ENCODE results near the gene DPP6. TPM values are rescaled to one million over a fixed set of nuclear protein-coding genes. Genes with fewer than 3 reads are reported as not detected.
A peak's percentile ranks its signal among the peaks of the same experiment; 100 is the strongest.

Gene DPP6
- total and polyA plus RNA-seq, 2 experiments from 2014 or later: not detected

DNA sequence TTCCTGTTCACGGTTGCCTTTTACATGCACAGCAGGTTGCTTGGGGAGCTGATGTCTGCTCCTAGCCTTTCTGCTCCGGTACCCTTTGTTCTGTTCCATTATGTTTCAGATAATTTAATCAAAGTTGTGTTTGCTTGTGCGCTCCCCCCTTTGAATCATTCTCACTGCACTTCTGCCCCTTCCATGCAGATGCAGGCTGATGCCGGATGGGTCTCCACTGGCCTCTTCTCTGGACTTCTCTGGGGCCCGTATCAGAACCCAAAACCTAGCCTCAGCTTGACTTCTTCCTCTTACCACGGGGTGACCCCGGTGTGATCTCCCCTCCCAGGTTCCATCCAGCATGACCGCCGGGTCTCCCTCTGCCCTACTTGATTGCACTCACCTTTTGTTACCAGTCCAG is 272.0 kb downstream of the DPP6 start:
- Histone ChIP-seq H3K4me3 (no peak overlapping the region), H3F3A (replicated peaks; ENCODE audit: low read depth) (no peaks in the 10 kb centered on the region), H3K27me3 (ENCODE audit: insufficient read depth) (no peaks in the 10 kb centered on the region), H3K36me3 (ENCODE audit: insufficient read depth) (peaks cover 4% of the 10 kb centered on the region; the same call in 1 of the 2 replicates), H3K4me1 (ENCODE audit: insufficient read depth) (no peaks in the 10 kb centered on the region), H2AFZ (no peak overlapping the region), H3K4me2 (no peak overlapping the region), H3K27ac (ENCODE audit: low read depth) (no peak overlapping the region), H3K9me2 (ENCODE audit: insufficient read depth) (no peaks in the 10 kb centered on the region), H3K79me2 (replicated peaks; ENCODE audit: insufficient read depth) (no peaks in the 10 kb centered on the region), H4K20me1 (replicated peaks; ENCODE audit: insufficient read depth) (no peaks in the 10 kb centered on the region)
- TF ChIP-seq NANOG (IDR thresholded peaks at IDR 0.05; ENCODE audit: borderline replicate concordance) (no peak), EZH2phosphoT487 (IDR thresholded peaks at IDR 0.05; ENCODE audit: unreplicated experiment) (no peak), STAT1 (IDR thresholded peaks at IDR 0.05; ENCODE audit: unreplicated experiment) (no peak), ZNF114 (CRISPR knock-in tag; IDR thresholded peaks at IDR 0.05) (no peak)
- TF ChIP-seq, protein P1, sequence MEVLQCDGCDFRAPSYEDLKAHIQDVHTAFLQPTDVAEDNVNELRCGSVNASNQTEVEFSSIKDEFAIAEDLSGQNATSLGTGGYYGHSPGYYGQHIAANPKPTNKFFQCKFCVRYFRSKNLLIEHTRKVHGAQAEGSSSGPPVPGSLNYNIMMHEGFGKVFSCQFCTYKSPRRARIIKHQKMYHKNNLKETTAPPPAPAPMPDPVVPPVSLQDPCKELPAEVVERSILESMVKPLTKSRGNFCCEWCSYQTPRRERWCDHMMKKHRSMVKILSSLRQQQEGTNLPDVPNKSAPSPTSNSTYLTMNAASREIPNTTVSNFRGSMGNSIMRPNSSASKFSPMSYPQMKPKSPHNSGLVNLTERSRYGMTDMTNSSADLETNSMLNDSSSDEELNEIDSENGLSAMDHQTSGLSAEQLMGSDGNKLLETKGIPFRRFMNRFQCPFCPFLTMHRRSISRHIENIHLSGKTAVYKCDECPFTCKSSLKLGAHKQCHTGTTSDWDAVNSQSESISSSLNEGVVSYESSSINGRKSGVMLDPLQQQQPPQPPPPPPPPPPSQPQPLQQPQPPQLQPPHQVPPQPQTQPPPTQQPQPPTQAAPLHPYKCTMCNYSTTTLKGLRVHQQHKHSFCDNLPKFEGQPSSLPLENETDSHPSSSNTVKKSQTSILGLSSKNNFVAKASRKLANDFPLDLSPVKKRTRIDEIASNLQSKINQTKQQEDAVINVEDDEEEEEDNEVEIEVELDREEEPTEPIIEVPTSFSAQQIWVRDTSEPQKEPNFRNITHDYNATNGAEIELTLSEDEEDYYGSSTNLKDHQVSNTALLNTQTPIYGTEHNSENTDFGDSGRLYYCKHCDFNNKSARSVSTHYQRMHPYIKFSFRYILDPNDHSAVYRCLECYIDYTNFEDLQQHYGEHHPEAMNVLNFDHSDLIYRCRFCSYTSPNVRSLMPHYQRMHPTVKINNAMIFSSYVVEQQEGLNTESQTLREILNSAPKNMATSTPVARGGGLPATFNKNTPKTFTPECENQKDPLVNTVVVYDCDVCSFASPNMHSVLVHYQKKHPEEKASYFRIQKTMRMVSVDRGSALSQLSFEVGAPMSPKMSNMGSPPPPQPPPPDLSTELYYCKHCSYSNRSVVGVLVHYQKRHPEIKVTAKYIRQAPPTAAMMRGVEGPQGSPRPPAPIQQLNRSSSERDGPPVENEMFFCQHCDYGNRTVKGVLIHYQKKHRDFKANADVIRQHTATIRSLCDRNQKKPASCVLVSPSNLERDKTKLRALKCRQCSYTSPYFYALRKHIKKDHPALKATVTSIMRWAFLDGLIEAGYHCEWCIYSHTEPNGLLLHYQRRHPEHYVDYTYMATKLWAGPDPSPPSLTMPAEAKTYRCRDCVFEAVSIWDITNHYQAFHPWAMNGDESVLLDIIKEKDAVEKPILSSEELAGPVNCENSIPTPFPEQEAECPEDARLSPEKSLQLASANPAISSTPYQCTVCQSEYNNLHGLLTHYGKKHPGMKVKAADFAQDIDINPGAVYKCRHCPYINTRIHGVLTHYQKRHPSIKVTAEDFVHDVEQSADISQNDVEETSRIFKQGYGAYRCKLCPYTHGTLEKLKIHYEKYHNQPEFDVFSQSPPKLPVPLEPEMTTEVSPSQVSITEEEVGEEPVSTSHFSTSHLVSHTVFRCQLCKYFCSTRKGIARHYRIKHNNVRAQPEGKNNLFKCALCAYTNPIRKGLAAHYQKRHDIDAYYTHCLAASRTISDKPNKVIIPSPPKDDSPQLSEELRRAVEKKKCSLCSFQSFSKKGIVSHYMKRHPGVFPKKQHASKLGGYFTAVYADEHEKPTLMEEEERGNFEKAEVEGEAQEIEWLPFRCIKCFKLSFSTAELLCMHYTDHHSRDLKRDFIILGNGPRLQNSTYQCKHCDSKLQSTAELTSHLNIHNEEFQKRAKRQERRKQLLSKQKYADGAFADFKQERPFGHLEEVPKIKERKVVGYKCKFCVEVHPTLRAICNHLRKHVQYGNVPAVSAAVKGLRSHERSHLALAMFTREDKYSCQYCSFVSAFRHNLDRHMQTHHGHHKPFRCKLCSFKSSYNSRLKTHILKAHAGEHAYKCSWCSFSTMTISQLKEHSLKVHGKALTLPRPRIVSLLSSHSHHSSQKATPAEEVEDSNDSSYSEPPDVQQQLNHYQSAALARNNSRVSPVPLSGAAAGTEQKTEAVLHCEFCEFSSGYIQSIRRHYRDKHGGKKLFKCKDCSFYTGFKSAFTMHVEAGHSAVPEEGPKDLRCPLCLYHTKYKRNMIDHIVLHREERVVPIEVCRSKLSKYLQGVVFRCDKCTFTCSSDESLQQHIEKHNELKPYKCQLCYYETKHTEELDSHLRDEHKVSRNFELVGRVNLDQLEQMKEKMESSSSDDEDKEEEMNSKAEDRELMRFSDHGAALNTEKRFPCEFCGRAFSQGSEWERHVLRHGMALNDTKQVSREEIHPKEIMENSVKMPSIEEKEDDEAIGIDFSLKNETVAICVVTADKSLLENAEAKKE (CRISPR knock-in tag; IDR thresholded peaks at IDR 0.05): no peak
- peak overlapping the region; percentile 42; the same call in 1 of the 2 replicates for H3K27ac Mint-ChIP-seq
- no peak for ATAC-seq
- H3K9me3 Mint-ChIP-seq: no peaks in the 10 kb centered on the region; the same call in 2 of the 3 replicates
- DNase-seq (ENCODE audit: low spot score): no peak
- peaks cover 30% of the 10 kb centered on the region for H3K4me1 Mint-ChIP-seq
- no peaks in the 10 kb centered on the region for H3K36me3 Mint-ChIP-seq (ENCODE audit: low read depth)
- H3K27me3 Mint-ChIP-seq (ENCODE audit: insufficient read depth, low read depth, poor library complexity): no peaks in the 10 kb centered on the region
- H3K4me3 Mint-ChIP-seq: no peak overlapping the region

- Mint-ChIP-seq H3K9me3 (no peaks in the 10 kb centered on the region; the same call in 2 of the 3 replicates), H3K27ac (no peak overlapping the region), H3K27me3 (ENCODE audit: insufficient read depth, low read depth, poor library complexity) (no peaks in the 10 kb centered on the region), H3K4me1 (peaks cover 27% of the 10 kb centered on the region), H3K36me3 (ENCODE audit: low read depth) (no peaks in the 10 kb centered on the region), H3K4me3 (no peak overlapping the region)
- no peaks in the 10 kb centered on the region for H3K27me3 ChIP-seq (ENCODE audit: insufficient read depth)
- no peaks in the 10 kb centered on the region; the same call in 1 of the 2 replicates for H3K36me3 ChIP-seq (ENCODE audit: insufficient read depth)
- no peak overlapping the region for H3K4me3 ChIP-seq
- H3K27ac ChIP-seq (ENCODE audit: low read depth): no peak overlapping the region
- no peaks in the 10 kb centered on the region for H3K9me2 ChIP-seq (ENCODE audit: insufficient read depth)
- H3K4me1 ChIP-seq (ENCODE audit: insufficient read depth): no peaks in the 10 kb centered on the region
- DNase-seq (ENCODE audit: low spot score): no peak
- no peak overlapping the region for H3K4me2 ChIP-seq
- no peak for ATAC-seq
- H4K20me1 ChIP-seq (replicated peaks; ENCODE audit: insufficient read depth): no peaks in the 10 kb centered on the region
- H3F3A ChIP-seq (replicated peaks; ENCODE audit: low read depth): no peaks in the 10 kb centered on the region
- no peaks in the 10 kb centered on the region for H3K79me2 ChIP-seq (replicated peaks; ENCODE audit: insufficient read depth)
- H2AFZ ChIP-seq: no peak overlapping the region
- TF ChIP-seq CREB1 (CRISPR knock-in tag; IDR thresholded peaks at IDR 0.05; ENCODE audit: low read depth): no peak
- no peak for TF ChIP-seq POLR2AphosphoS5 (IDR thresholded peaks at IDR 0.05; ENCODE audit: low read depth)
- no peak for TF ChIP-seq JUNB (IDR thresholded peaks at IDR 0.05; ENCODE audit: unreplicated experiment)
- no peak for TF ChIP-seq CTCF (conservative IDR thresholded peaks at IDR 0.05; ENCODE audit: low read depth in 2 of 2)
- no peak for TF ChIP-seq ETS1 (IDR thresholded peaks at IDR 0.05)
- TF ChIP-seq EZH2 (IDR thresholded peaks at IDR 0.05; ENCODE audit: low read depth, unreplicated experiment): no peak
These were observed 274.2 kb downstream of the DPP6 start for GRCh38 chr7:154326421-154326820.
